NCI-H1436 (cell line): ENCODE measurements around the gene TOPORS.
"Not testable (repeated sequence)": the region's sequence is repeated elsewhere in the genome, so short reads cannot be mapped to it uniquely, and the experiment has no call there.

Experiments
- DNase-seq: peaks from one replicate; lab custom pipeline; 2025; lab: John Stamatoyannopoulos, UW

The TOPORS gene

DNA sequence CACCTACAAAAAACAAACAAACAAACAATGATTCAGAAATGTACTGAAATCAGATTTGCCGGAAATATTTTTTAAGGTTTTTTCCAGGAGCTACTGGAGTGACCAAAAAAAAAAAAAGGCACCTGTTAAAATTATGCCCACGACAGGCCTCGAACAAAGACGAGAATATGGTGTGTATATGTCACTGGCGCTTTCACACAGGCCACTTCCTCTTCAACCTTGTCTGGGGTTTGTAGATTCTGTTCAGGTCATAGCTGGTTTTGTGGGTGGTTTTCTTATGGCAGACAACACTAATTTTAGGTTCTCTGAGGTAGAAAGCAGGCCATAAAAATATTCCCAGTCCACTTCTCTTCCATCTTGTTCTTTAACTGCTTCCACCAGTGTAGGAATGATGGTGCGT lies 13.6 kb upstream of the TOPORS start:
- DNase-seq, result no peak

- no peak for DNase-seq
Measured at GRCh38 chr9:32558408-32558934, 6.1 kb upstream of the TOPORS start.

GRCh38 chr9:32554591-32554990 lies 2.2 kb upstream of the TOPORS start:
- DNase-seq, result no peak

- no peak for DNase-seq
Measured at GRCh38 chr9:32554107-32554506, 1.7 kb upstream of the TOPORS start.

- peak; percentile 21 for DNase-seq
Measured at GRCh38 chr9:32551276-32552051, 922 bp downstream of the TOPORS start.

DNA sequence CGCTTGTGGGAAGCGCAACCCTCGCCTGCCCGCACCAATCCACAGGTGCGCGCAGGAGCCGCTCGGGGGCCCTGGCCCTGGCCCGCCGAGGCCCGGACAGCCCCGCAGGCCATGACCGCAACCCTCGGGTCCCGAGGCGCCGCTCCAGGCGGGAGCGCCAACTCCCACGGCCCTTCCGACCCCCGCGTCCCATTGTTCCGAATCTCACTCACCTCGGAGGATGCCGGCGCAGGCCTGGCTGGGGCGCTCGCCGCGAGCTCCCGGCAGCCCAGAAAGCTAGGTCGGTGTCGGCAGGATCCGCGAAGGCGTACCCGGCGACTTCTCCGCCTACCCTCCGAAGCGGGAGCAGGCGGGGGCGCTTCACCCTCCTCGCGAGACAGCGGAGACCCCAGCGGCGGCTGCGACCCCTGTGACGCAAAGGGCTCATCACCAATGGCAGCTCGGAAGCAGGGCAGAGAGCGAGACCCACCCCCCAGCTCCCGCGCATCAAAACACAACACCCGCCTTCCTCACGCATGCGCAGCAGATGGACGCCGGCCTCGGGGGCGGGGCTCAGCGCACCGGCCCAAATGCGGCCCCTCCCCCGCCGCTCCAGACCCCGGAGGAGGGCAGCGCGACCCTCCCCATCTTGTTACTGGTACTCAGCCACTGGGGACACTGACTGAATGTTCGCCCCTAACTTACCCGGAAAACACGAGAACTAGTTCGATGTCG lies 1.7 kb downstream of the TOPORS start:
- peak; percentile 94 for DNase-seq

- DNase-seq, result no peak
Measured at GRCh38 chr9:32550150-32550561, 2.2 kb downstream of the TOPORS start.

DNA sequence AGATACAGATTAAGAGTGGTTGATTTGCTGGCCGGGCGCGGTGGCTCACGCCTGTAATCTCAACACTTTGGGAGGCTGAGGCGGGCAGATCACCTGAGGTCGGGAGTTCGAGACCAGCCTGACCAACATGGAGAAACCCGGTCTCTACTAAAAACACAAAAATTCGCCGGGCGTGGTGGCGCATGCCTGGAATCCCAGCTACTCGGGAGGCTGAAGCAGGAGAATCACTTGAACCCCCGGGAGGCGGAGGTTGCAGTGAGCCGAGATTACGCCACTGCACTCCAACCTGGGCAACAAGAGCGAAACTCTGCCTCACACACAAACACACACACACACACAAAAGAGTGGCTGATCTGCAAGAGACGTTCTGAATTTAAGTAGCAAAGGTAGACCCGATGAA lies 4.2 kb downstream of the TOPORS start:
- DNase-seq, result not testable (repeated sequence)

DNA sequence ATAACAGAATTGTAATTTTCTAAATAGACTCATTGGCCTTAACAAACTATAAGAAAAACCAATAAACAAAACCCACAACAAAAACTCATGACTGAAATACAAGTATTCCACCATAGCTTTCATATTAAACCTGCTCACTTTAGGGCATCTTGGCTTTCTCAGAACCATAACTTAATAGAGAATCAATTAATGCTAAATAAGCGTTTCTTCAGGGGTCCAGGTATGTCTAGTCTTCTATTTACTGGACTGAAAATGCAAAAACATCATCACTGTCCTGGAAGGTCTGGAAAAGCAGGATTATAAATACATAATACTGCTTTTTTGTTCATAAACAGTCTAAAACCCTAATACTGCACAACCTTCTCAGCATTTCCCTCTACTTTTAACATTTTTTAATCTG lies 6.5 kb downstream of the TOPORS start:
- no peak for DNase-seq

DNA sequence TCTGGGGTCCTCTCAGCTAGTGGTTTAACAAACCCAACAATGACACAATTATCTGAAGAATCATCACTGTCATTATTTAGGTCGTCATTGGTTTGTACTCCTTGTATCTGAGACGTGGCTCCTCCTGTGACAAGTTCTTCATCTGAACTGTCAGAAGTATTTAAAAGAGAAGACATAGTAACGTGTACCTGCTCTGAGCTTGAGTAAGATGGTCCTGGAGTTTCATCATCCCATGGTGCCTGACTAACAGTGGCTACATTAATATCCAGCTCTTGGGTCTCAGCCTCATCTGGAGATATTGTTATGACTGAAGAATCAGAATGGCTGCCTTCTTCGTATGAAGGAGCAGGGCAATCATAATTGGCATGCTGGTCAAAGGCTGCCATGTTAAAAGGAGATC lies 9.3 kb downstream of the TOPORS start:
- no peak for DNase-seq

GRCh38 chr9:32533816-32534215 lies 18.6 kb downstream of the TOPORS start:
- DNase-seq, result no peak

- DNase-seq, result no peak
Measured at GRCh38 chr9:32533336-32533735, 19.1 kb downstream of the TOPORS start.

GRCh38 chr9:32526707-32527048 lies 25.7 kb downstream of the TOPORS start:
- DNase-seq, result no peak

GRCh38 chr9:32526041-32526706 lies 26.2 kb downstream of the TOPORS start, which contains the start of gene RIGI:
Gene RIGI (minus strand): TSS chr9:32526196. CDS start chr9:32526166, 30 bp downstream.
- DNase-seq, result peak; percentile 69

- DNase-seq, result no peak
Measured at GRCh38 chr9:32525709-32526030, 26.7 kb downstream of the TOPORS start.

GRCh38 chr9:32524892-32525708 lies 27.3 kb downstream of the TOPORS start:
- no peak for DNase-seq

GRCh38 chr9:32524558-32524891 lies 27.9 kb downstream of the TOPORS start:
- not testable (repeated sequence) for DNase-seq

DNA sequence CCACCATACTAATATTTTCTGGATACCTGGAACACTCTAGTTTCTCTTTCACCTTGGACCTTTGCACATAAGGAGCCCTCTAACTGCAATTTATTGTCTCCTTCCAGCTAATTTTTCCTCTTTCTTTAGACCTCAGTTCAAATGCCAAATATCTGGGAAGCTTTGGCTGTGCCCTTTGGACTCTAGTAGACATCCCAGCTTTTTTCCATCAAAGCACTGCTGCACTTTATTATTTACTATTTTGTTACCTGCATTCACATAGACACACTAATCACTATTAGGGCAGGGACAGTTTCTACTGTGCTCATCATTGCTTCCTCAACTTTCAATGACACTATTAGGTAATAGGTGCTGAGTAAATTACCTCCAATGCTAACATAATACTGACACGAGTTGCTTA lies 28.5 kb downstream of the TOPORS start:
- no peak for DNase-seq

GRCh38 chr9:32518276-32518675 lies 34.1 kb downstream of the TOPORS start:
- DNase-seq, result no peak

DNA sequence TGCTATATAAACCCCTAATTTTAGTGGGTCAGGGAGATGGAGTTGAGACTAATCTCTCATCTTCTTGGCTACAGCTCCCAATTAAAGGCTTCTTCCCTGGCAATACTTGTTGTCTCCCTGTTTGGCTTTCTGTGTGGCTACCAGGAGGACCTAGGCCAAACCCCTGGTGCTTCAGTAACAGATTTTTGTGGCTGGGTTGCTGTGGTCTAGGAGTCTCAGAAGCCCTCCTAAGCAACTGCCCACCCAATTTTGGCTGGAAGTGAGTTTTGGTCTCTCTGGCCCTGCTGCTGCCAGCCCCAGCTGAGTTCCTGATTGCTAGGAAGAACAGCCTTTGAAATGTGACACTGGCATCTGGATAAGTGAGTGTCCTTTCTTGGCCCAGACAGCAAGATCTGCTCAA lies 36.1 kb downstream of the TOPORS start:
- no peak for DNase-seq

- no peak for DNase-seq
Measured at GRCh38 chr9:32508728-32509127, 43.7 kb downstream of the TOPORS start.

GRCh38 chr9:32503008-32503407 lies 49.4 kb downstream of the TOPORS start:
- no peak for DNase-seq
